HepG2 (cell line): ENCODE data around the gene SLC45A3. TPM values are rescaled to one million over a fixed set of nuclear protein-coding genes. Genes with fewer than 3 reads are reported as not detected.

Source experiments
- BCL6 ChIP-seq: IDR thresholded peaks from 2 replicates; pipeline ENCODE4 v1.6.1; 2016; ENCODE audit warnings: missing genetic modification reagents, missing compliant biosample characterization
- DPF2 ChIP-seq: sonication (generic); formaldehyde crosslinking; IDR thresholded peaks from 2 replicates; pipeline ENCODE4 v1.4.0; 2020; ENCODE audit warnings: mild to moderate bottlenecking, low read depth, missing genetic modification reagents, borderline replicate concordance
- MTA1 ChIP-seq: sonication (generic); formaldehyde crosslinking; IDR thresholded peaks from 2 replicates; pipeline ENCODE4 v1.4.0; 2020; ENCODE audit warnings: missing genetic modification reagents, mild to moderate bottlenecking, borderline replicate concordance
- MXI1 ChIP-seq: IDR thresholded peaks from 3 replicates; pipeline ENCODE4 v1.6.1; 2012; ENCODE audit warnings: low read depth, low read length, inconsistent platforms, borderline replicate concordance
- PAF1 ChIP-seq: IDR thresholded peaks from 2 replicates; pipeline ENCODE4 v1.6.1; 2016; ENCODE audit warnings: missing genetic modification reagents, missing compliant biosample characterization
- SAFB2 ChIP-seq: sonication (generic); formaldehyde crosslinking; IDR thresholded peaks from 2 replicates; pipeline ENCODE4 v1.5.1; 2020; ENCODE audit warnings: missing genetic modification reagents, low read depth, mild to moderate bottlenecking, borderline replicate concordance
- SP2 ChIP-seq: sonication (generic); formaldehyde crosslinking; IDR thresholded peaks from 2 replicates; pipeline ENCODE4 v1.5.1; 2020; ENCODE audit warnings: mild to moderate bottlenecking, missing genetic modification reagents
- SP5 ChIP-seq: IDR thresholded peaks from 2 replicates; pipeline ENCODE4 v1.6.1; 2016; ENCODE audit warnings: low read depth, borderline replicate concordance
- STAG1 ChIP-seq: sonication (generic); formaldehyde crosslinking; IDR thresholded peaks from 2 replicates; pipeline ENCODE4 v1.4.0; 2020; ENCODE audit warnings: missing genetic modification reagents
- WIZ ChIP-seq: sonication (generic); formaldehyde crosslinking; IDR thresholded peaks from 2 replicates; pipeline ENCODE4 v1.5.1; 2020; ENCODE audit warnings: mild to moderate bottlenecking, missing genetic modification reagents
- ZFYVE20 ChIP-seq: sonication (generic); formaldehyde crosslinking; IDR thresholded peaks from 2 replicates; pipeline ENCODE4 v1.8.0; 2023; ENCODE audit warnings: low read depth, mild to moderate bottlenecking, moderate library complexity, missing genetic modification reagents, borderline replicate concordance
- ZNF3 ChIP-seq: IDR thresholded peaks from 2 replicates; pipeline ENCODE4 v1.7.0; 2017; ENCODE audit warnings: inconsistent platforms
- ZNF367 ChIP-seq: sonication (generic); formaldehyde crosslinking; IDR thresholded peaks from 2 replicates; pipeline ENCODE4 v1.4.0; 2020; ENCODE audit warnings: missing genetic modification reagents, borderline replicate concordance
- ZNF44 ChIP-seq: sonication (generic); formaldehyde crosslinking; IDR thresholded peaks from 2 replicates; pipeline ENCODE4 v1.5.1; 2020; ENCODE audit warnings: mild to moderate bottlenecking, missing genetic modification reagents
- ZNF564 ChIP-seq: sonication (generic); formaldehyde crosslinking; IDR thresholded peaks from 2 replicates; pipeline ENCODE4 v1.8.1; 2023; ENCODE audit warnings: mild to moderate bottlenecking, missing genetic modification reagents
- ZNF776 ChIP-seq: sonication (generic); formaldehyde crosslinking; IDR thresholded peaks from 2 replicates; pipeline ENCODE4 v1.4.0; 2020; ENCODE audit warnings: mild to moderate bottlenecking, missing genetic modification reagents
- ZNF800 ChIP-seq: sonication (generic); formaldehyde crosslinking; IDR thresholded peaks from 2 replicates; pipeline ENCODE4 v1.4.0; 2020; ENCODE audit warnings: missing genetic modification reagents
- ZNF816 ChIP-seq: sonication (generic); formaldehyde crosslinking; IDR thresholded peaks from 2 replicates; pipeline ENCODE4 v1.8.0; 2022; ENCODE audit warnings: missing genetic modification reagents, mild to moderate bottlenecking, borderline replicate concordance
- polyA plus RNA-seq, 8 experiments: library from polyadenylated mRNA; depleted of rRNA in 3 of 8; stranded (reverse) in 7 of 8; unstranded in 1 of 8; fragments of >200 nt; fragmentation: Illumina TruSeq in 4 of 8; extraction: Trizol in 4 of 8; gene quantifications; 2 replicates each; pipeline versions ENCODE4 v1.2.1 to v1.2.3, GENCODE V29; 2011 to 2016; ENCODE audit warnings: low read depth in 4 of 8, missing spikeins in 1 of 8, mixed read lengths in 1 of 8; ENCODE audit not compliant: insufficient read depth in 1 of 8
- total RNA-seq, 5 experiments: library from RNA; depleted of rRNA; stranded (reverse); fragments of >200 nt; fragmentation: Illumina TruSeq; extraction: Trizol; gene quantifications; 2 replicates each; pipeline ENCODE4 v1.2.3, GENCODE V29; 2016; ENCODE audit warnings: low read depth in 1 of 5
- TF ChIP-seq, protein P1 (sequence below): sonication (generic); formaldehyde crosslinking; IDR thresholded peaks from 2 replicates; pipeline ENCODE4 v1.9.0; 2021; ENCODE audit warnings: missing genetic modification reagents, mild to moderate bottlenecking, borderline replicate concordance
- TF ChIP-seq, protein P2 (sequence below): sonication (generic); formaldehyde crosslinking; IDR thresholded peaks from 2 replicates; pipeline ENCODE4 v1.8.0; 2022; ENCODE audit warnings: missing genetic modification reagents, low read depth, mild to moderate bottlenecking, borderline replicate concordance
- TF ChIP-seq, protein P3 (sequence below): IDR thresholded peaks from 2 replicates; pipeline ENCODE4 v1.6.1; 2012; ENCODE audit warnings: low read length, improper control_type of control experiment

Gene SLC45A3
- total and polyA plus RNA-seq, 2 of the 13 experiments (the other 11 are each of a cell fraction or from before 2014, with no cell fraction given) = 3.4 to 4.1 TPM

DNA sequence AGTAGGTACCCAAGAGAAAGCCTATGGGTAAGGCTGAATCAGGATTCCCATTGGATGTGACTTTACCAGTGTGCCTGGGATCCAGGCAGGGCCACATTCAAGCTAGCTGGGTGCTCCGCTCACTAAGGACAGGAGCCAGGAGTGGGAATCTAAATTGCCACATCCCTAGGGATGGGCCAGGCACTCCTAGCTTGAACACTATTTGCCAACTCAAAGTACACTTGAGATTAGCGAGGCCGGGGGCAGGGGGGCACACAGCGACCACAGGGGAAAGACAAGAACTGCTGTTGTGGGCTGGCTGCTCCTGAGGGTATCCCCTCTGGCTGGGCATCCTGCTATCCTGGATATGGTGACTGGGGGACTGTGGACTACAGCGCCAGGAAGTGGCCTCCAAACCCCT is 4.3 kb downstream of the SLC45A3 start (continued):
- TF ChIP-seq ZNF367 (CRISPR knock-in tag) = no peak
- TF ChIP-seq MTA1 (CRISPR knock-in tag) = peak; percentile 92; the same call in 1 of the 2 replicates
- TF ChIP-seq PAF1 (CRISPR knock-in tag) = no peak
- peak; percentile 11; the same call in 1 of the 2 replicates for TF ChIP-seq SP5 (CRISPR knock-in tag)
- peak; percentile 71 for TF ChIP-seq BCL6
- no peak for TF ChIP-seq ZNF816 (CRISPR knock-in tag)
- no peak for TF ChIP-seq ZNF800 (CRISPR knock-in tag)
- TF ChIP-seq, protein P1, sequence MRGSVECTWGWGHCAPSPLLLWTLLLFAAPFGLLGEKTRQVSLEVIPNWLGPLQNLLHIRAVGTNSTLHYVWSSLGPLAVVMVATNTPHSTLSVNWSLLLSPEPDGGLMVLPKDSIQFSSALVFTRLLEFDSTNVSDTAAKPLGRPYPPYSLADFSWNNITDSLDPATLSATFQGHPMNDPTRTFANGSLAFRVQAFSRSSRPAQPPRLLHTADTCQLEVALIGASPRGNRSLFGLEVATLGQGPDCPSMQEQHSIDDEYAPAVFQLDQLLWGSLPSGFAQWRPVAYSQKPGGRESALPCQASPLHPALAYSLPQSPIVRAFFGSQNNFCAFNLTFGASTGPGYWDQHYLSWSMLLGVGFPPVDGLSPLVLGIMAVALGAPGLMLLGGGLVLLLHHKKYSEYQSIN (CRISPR knock-in tag) = no peak
- peak; percentile 93 for TF ChIP-seq DPF2 (CRISPR knock-in tag)
- TF ChIP-seq ZNF776 (CRISPR knock-in tag) = no peak
- no peak for TF ChIP-seq STAG1 (CRISPR knock-in tag)
- no peak for TF ChIP-seq ZNF44
- TF ChIP-seq ZNF564 (CRISPR knock-in tag) = no peak
- no peak for TF ChIP-seq WIZ (CRISPR knock-in tag)
- no peak for TF ChIP-seq ZNF3 (CRISPR knock-in tag)
- TF ChIP-seq, protein P2, sequence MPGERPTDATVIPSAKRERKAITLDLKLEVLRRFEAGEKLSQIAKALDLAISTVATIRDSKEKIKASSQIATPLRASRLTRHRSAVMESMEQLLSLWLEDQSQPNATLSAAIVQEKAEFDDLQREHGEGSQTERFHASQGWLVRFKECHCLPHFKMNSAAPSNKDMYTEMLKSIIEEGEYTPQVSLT = no peak
- no peak for TF ChIP-seq MXI1
- TF ChIP-seq, protein P3, sequence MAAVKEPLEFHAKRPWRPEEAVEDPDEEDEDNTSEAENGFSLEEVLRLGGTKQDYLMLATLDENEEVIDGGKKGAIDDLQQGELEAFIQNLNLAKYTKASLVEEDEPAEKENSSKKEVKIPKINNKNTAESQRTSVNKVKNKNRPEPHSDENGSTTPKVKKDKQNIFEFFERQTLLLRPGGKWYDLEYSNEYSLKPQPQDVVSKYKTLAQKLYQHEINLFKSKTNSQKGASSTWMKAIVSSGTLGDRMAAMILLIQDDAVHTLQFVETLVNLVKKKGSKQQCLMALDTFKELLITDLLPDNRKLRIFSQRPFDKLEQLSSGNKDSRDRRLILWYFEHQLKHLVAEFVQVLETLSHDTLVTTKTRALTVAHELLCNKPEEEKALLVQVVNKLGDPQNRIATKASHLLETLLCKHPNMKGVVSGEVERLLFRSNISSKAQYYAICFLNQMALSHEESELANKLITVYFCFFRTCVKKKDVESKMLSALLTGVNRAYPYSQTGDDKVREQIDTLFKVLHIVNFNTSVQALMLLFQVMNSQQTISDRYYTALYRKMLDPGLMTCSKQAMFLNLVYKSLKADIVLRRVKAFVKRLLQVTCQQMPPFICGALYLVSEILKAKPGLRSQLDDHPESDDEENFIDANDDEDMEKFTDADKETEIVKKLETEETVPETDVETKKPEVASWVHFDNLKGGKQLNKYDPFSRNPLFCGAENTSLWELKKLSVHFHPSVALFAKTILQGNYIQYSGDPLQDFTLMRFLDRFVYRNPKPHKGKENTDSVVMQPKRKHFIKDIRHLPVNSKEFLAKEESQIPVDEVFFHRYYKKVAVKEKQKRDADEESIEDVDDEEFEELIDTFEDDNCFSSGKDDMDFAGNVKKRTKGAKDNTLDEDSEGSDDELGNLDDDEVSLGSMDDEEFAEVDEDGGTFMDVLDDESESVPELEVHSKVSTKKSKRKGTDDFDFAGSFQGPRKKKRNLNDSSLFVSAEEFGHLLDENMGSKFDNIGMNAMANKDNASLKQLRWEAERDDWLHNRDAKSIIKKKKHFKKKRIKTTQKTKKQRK = no peak
- no peak for TF ChIP-seq SAFB2
- TF ChIP-seq SP2 = no peak
- TF ChIP-seq ZFYVE20 (CRISPR knock-in tag) = no peak
